ENCODE measurements around the gene SKAP1.

DNA sequence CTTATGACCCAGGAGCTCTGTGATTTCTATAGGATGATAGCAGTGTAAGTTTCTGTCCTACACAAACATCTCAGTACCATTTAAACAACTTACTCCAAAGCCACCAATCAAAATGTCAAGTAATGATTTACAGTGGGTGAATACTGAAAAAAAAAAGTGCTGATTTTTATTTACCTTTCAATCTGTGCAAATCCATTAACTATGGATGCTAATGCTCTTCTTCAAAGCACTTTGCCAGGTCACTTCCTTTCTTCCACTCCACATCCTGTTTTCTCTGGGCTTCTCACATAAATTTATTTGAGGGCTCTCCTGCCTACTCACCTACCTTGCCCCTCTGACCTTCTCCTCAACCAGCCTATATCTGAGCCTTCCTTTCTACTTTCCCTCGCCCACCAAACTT lies 101.6 kb downstream of the SKAP1 start:
- no peak for TF ChIP-seq ARNTL (CRISPR knock-in tag; IDR thresholded peaks at IDR 0.05; ENCODE audit: borderline replicate concordance, low read depth)
- TF ChIP-seq ZNF8 (CRISPR knock-in tag; IDR thresholded peaks at IDR 0.05), result no peak
- no peak for TF ChIP-seq RARB (CRISPR knock-in tag; IDR thresholded peaks at IDR 0.05)
- TF ChIP-seq, protein P1, sequence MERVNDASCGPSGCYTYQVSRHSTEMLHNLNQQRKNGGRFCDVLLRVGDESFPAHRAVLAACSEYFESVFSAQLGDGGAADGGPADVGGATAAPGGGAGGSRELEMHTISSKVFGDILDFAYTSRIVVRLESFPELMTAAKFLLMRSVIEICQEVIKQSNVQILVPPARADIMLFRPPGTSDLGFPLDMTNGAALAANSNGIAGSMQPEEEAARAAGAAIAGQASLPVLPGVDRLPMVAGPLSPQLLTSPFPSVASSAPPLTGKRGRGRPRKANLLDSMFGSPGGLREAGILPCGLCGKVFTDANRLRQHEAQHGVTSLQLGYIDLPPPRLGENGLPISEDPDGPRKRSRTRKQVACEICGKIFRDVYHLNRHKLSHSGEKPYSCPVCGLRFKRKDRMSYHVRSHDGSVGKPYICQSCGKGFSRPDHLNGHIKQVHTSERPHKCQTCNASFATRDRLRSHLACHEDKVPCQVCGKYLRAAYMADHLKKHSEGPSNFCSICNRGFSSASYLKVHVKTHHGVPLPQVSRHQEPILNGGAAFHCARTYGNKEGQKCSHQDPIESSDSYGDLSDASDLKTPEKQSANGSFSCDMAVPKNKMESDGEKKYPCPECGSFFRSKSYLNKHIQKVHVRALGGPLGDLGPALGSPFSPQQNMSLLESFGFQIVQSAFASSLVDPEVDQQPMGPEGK (CRISPR knock-in tag; IDR thresholded peaks at IDR 0.05; ENCODE audit: borderline replicate concordance), result no peak
- no peak for TF ChIP-seq ZFP3 (CRISPR knock-in tag; IDR thresholded peaks at IDR 0.05)
- no peak for TF ChIP-seq ISL1 (CRISPR knock-in tag; IDR thresholded peaks at IDR 0.05)
- TF ChIP-seq SNAI2 (CRISPR knock-in tag; IDR thresholded peaks at IDR 0.05), result no peak
- no peak for TF ChIP-seq CSDC2 (CRISPR knock-in tag; IDR thresholded peaks at IDR 0.05)
- TF ChIP-seq, protein P2, sequence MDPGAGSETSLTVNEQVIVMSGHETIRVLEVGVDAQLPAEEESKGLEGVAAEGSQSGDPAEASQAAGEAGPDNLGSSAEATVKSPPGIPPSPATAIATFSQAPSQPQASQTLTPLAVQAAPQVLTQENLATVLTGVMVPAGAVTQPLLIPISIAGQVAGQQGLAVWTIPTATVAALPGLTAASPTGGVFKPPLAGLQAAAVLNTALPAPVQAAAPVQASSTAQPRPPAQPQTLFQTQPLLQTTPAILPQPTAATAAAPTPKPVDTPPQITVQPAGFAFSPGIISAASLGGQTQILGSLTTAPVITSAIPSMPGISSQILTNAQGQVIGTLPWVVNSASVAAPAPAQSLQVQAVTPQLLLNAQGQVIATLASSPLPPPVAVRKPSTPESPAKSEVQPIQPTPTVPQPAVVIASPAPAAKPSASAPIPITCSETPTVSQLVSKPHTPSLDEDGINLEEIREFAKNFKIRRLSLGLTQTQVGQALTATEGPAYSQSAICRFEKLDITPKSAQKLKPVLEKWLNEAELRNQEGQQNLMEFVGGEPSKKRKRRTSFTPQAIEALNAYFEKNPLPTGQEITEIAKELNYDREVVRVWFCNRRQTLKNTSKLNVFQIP (CRISPR knock-in tag; IDR thresholded peaks at IDR 0.05; ENCODE audit: borderline replicate concordance, low read depth), result no peak
- TF ChIP-seq ZC3H10 (CRISPR knock-in tag; IDR thresholded peaks at IDR 0.05), result no peak
- TF ChIP-seq OSR1 (CRISPR knock-in tag; IDR thresholded peaks at IDR 0.05), result no peak
- TF ChIP-seq BACH2 (CRISPR knock-in tag; IDR thresholded peaks at IDR 0.05; ENCODE audit: borderline replicate concordance), result no peak
- no peak for TF ChIP-seq ZNF70 (CRISPR knock-in tag; IDR thresholded peaks at IDR 0.05)

Measured in SK-N-SH treated with all-trans-retinoic acid at 6 μM for 48 hours (cell line).